ENCODE data around the gene CTDSP1.
A peak's percentile ranks its signal among the peaks of the same experiment; 100 is the strongest.

The CTDSP1 gene

GRCh38 chr2:218400167-218400929, 680 bp downstream of the CTDSP1 start:
- peak in 2 of 3 experiments; percentile 57 to 65 for DNase-seq

DNA sequence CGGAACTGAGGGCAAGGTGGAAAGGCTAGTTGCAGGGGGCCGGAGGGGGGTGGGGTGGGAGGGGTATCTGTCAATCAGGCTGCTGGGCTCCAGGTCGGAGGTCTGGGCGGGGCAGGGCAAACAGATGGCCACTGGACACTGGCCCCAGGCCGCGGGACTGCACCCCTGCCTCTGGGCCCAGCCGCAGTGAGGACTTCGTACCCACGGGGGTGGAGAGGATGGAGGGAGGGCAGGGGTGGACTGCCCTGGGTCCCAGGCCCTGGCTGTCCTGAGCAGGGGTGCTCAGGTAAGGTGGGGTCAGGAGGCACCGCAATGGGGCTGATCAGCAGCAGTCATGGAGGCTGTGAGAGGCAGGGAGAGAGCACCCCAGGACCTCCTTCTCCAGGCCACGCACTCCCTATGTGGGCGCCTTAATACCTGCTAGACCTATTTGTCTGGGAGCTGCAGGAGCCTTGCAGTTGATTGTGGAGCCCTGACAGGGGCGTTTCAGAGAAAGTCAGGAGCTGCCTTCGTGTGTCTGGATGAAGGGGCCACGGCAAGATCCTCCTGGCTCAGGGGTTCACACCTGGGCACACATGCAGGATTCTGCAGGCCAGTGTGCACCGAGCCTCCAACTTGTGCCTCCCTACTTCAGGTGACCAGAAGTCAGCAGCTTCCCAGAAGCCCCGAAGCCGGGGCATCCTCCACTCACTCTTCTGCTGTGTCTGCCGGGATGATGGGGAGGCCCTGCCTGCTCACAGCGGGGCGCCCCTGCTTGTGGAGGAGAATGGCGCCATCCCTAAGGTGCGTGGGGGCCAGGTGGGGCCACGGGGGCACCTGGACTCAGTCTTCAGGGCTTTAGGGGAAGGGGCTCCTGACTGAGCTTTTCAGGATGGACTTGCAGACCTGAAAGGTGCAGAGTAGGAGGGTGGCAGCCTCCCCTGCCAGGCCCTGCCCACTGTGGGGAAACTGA, 1.5 kb downstream of the CTDSP1 start:
- no peak for DNase-seq

GRCh38 chr2:218401890-218402289, 2.2 kb downstream of the CTDSP1 start:
- DNase-seq = no peak

DNA sequence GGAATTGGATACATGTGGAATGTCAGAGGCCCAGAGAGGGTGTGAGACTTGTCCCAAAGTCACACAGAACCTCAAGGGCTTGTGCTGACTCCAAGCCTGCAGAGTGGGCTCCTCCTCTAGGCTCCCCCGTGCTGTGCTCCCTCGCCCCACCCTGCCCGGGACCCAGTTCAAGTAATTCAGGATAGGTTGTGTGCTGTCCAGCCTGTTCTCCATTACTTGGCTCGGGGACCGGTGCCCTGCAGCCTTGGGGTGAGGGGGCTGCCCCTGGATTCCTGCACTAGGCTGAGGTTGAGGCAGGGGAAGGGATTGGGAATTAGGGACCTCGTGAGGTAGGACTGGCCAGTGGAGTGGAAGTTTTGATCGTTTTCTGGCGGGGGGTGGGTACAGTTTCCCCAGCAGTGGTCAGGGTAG, 2.8 kb downstream of the CTDSP1 start:
- DNase-seq = no peak

DNA sequence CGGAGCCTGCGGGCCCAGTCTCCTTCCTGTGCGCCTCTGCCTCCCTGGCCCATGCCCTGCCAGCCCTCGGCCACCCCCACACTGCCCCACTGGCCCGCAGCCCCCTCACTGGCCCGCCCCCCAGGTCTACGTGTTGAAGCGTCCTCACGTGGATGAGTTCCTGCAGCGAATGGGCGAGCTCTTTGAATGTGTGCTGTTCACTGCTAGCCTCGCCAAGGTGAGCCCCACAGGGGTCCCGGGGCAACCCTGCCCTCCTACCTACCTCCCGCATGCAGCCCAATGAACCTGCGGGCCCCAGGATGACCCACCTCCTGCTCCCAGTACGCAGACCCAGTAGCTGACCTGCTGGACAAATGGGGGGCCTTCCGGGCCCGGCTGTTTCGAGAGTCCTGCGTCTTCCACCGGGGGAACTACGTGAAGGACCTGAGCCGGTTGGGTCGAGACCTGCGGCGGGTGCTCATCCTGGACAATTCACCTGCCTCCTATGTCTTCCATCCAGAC, 3.3 kb downstream of the CTDSP1 start:
- no peak for DNase-seq

GRCh38 chr2:218403810-218404209, 4.1 kb downstream of the CTDSP1 start:
- no peak for DNase-seq

DNA sequence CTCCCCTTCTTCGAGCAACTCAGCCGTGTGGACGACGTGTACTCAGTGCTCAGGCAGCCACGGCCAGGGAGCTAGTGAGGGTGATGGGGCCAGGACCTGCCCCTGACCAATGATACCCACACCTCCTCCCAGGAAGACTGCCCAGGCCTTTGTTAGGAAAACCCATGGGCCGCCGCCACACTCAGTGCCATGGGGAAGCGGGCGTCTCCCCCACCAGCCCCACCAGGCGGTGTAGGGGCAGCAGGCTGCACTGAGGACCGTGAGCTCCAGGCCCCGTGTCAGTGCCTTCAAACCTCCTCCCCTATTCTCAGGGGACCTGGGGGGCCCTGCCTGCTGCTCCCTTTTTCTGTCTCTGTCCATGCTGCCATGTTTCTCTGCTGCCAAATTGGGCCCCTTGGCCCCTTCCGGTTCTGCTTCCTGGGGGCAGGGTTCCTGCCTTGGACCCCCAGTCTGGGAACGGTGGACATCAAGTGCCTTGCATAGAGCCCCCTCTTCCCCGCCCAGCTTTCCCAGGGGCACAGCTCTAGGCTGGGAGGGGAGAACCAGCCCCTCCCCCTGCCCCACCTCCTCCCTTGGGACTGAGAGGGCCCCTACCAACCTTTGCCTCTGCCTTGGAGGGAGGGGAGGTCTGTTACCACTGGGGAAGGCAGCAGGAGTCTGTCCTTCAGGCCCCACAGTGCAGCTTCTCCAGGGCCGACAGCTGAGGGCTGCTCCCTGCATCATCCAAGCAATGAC, 4.8 kb downstream of the CTDSP1 start:
- no peak for DNase-seq

- DNase-seq = no peak
Measured at GRCh38 chr2:218405086-218405745, 5.5 kb downstream of the CTDSP1 start.

- no peak for DNase-seq
Measured at GRCh38 chr2:218405746-218406208, 6.1 kb downstream of the CTDSP1 start.

- peak; percentile 85 to 95 (median 94) for DNase-seq
Measured at GRCh38 chr2:218406209-218406948, 6.7 kb downstream of the CTDSP1 start.

DNA sequence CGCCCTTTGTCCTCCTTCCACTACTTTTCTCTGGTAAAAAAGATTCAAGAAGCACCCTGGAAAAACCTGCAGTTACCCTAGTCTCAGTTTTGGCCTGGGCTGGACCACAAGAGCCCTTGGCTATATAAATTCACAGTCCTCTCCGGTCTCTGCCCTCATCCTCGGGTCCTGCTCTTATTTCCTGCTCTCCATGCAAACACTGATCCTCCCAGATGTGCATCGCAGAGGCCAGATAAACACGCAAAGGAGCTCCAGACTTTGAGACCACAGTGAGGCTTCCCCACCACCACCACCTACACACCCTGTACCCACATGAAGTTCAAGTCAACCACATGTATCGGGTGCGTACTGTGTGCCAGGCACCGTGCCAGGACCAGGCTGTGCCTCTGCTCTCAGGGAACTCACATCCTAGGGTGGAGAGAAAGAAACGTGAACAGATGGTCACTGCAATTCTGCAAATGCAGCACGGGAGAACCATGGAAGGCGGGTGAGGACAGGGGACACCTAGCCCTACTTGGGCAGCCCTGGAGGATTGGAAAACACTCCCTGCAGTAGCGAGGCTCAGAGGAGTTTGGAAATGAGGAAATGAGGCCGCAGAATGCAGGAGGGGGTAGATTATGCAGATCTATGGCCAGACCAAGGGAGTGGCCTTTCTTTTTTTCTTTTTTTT, 7.4 kb downstream of the CTDSP1 start:
- DNase-seq = peak in 2 of 3 experiments; percentile 21 to 82

DNA sequence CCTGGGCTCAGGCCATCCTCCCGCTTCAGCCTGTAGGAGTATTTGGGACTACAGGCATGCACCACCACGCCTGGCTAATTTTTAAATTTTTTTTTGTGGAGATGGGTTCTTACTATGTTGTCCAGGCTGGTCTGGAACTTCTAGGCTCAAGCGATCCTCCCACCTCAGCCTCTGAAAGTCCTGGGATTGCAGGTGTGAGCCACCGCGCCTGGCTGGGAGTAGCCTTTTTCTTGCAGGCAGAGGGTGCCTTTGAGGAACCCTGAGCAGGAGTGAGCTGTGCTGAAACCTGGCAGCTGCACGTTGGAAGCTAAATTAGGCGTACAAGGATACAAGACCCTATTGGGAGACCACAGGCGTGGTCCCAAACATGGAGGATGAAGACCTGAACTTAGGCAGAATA, 8.0 kb downstream of the CTDSP1 start:
- no peak for DNase-seq

- DNase-seq = no peak
Measured at GRCh38 chr2:218418321-218418716, 18.7 kb downstream of the CTDSP1 start.

DNA sequence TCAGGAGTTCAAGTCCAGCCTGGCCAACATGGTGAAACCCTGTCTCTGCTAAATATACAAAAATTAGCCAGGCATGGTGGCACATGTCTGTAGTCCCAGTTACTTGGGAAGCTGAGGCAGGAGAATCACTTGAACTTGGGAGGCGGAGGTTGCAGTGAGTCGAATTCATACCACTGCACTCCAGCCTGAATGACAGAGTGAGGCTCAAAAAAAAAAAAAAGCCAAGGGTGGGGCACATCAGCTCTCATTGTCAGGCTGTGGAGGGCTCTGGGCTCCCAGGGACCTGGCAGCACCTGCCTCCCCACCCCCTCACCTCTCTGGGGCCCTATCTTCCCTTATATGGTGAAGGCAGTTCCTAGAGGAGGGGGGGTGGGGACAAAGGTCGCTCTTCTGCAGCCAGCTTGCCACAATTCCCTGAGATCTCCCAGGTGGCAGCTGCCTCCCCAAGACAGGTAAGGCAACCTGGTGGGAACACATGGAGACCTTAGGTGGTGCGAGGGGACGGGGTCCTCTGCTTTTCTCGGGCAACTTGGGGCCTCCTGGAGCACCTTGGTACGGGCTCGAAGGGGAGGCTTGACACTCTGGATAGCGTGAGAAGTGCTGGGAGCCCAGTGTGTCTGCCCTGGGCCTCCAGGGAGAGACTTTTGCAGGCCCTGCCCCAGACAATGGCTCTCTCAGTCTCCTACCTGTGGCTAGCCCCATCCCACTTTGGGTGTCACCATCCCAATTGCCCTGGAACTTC, 19.2 kb downstream of the CTDSP1 start, which contains the start of gene VIL1:
Gene VIL1 (plus strand): TSS at position 407 of the 742 bp plus-strand sequence. CDS start 4,656 bp downstream, outside the sequence.
- peak in 2 of 3 experiments; percentile 35 to 79 for DNase-seq

DNA sequence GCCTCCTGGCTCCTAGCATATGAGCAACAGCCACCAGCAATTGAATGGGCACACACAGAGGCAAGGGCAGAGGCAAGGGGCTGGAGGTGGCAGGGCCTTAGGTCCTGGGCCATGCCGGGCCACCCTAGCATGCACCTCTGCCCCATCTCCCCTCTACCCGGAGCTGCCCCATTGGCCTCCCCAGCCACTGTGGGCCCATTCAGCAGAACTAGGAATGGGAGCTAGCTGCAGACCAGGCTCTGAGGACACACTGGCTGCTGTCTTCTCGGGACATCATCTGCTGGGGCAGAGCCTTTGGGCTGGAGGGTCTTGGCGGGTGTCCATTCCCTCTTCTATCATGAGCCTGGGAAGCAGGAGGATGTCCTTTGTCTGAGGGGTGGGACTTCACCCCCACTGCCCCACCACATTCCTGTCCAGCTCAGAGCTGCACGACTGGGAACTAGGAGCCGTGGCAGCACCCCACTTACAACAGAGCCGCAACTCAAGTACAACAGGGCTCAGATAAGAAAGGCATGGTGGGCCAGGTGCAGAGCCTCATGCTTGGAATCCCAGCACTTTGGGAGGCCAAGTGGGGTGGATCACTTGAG, 20.1 kb downstream of the CTDSP1 start:
- no peak for DNase-seq

- no peak for DNase-seq
Measured at GRCh38 chr2:218421027-218421426, 21.4 kb downstream of the CTDSP1 start.

- DNase-seq = no peak
Measured at GRCh38 chr2:218422403-218423086, 22.9 kb downstream of the CTDSP1 start.

DNA sequence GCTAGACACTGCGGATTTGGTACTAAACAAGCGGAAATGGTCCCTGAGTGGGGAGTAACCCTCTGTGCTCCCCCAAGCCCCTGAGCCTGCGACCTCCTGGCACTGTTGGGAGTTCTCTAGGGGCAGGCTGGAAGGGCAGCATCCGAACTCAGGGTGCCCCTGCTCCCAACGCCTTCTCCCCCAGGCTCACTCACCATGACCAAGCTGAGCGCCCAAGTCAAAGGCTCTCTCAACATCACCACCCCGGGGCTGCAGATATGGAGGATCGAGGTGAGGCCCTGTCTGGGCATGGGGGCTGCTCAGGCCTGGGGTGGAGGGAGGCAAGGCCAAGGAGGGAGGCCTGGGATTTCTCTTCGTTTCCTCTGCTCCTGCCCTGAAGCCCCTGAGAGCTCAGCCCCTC, 23.9 kb downstream of the CTDSP1 start:
- no peak for DNase-seq

GRCh38 chr2:218425531-218425930, 25.9 kb downstream of the CTDSP1 start:
- DNase-seq = no peak

All from NCI-H1417 (cell line).